Measurements from ENCODE around the gene HADHA.

- TF ChIP-seq CTCF (IDR thresholded peaks at IDR 0.05; ENCODE audit: insufficient read depth, low read length) (no peak), POLR2AphosphoS5 (IDR thresholded peaks at IDR 0.05; ENCODE audit: low read depth) (no peak), REST (IDR thresholded peaks at IDR 0.05; ENCODE audit: insufficient replicate concordance, low read depth) (no peak), GABPA (IDR thresholded peaks at IDR 0.05; ENCODE audit: low read depth) (no peak)
Observed at GRCh38 chr2:26269571-26270158, 25.2 kb upstream of the HADHA start.

Measured in HL-60 (cell line).